Measurements from ENCODE around the gene CCDC14.

DNA sequence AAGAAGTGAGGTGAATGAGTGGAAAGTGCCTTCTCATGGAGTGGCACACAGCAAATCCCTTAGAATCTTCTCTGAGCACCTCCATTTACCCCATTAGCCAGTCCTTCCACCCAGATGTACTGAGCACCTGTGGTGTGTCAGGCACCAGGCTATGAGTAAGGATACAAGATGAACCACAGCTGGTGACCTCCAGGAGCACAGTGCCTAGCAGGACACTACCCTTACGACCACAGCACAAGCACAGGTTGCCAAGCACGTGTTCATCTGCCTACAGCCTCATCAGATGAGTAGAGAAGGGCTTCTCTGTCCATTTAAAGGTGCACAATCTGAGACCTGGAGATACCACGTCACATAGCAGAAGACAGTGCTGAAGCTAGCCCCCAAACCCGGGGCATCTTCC lies 83.1 kb downstream of the CCDC14 start:
- TF ChIP-seq, protein P1, sequence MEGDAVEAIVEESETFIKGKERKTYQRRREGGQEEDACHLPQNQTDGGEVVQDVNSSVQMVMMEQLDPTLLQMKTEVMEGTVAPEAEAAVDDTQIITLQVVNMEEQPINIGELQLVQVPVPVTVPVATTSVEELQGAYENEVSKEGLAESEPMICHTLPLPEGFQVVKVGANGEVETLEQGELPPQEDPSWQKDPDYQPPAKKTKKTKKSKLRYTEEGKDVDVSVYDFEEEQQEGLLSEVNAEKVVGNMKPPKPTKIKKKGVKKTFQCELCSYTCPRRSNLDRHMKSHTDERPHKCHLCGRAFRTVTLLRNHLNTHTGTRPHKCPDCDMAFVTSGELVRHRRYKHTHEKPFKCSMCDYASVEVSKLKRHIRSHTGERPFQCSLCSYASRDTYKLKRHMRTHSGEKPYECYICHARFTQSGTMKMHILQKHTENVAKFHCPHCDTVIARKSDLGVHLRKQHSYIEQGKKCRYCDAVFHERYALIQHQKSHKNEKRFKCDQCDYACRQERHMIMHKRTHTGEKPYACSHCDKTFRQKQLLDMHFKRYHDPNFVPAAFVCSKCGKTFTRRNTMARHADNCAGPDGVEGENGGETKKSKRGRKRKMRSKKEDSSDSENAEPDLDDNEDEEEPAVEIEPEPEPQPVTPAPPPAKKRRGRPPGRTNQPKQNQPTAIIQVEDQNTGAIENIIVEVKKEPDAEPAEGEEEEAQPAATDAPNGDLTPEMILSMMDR (IDR thresholded peaks at IDR 0.05): no peak
- TF ChIP-seq POLR2A (IDR thresholded peaks at IDR 0.05): no peak

Measured in right lobe of liver (tissue), 4 donors.